WERI-Rb-1 (cell line): ENCODE results near the gene ADARB2.

Source experiments
- DNase-seq: peaks from one replicate; pipeline ENCODE4 v3.0.0-alpha.2; 2020
- H3K27ac ChIP-seq: fragments of 250-450 bp; sonication (Bioruptor Pico); 2 replicates; pipeline ENCODE4 v1.5.1; 2020; ENCODE audit warnings: mild to moderate bottlenecking, moderate library complexity
- H3K27me3 ChIP-seq: fragments of 250-450 bp; sonication (Bioruptor Pico); 2 replicates; pipeline ENCODE4 v1.5.1; 2021; ENCODE audit warnings: mild to moderate bottlenecking, low read depth, moderate library complexity; ENCODE audit not compliant: insufficient read depth, severe bottlenecking
- H3K36me3 ChIP-seq: fragments of 250-450 bp; sonication (Bioruptor Pico); 2 replicates; pipeline ENCODE4 v1.5.1; 2020; ENCODE audit warnings: mild to moderate bottlenecking, moderate library complexity
- H3K4me3 ChIP-seq: 2 replicates; pipeline ENCODE4 v1.5.1; 2011; ENCODE audit warnings: low read depth, mild to moderate bottlenecking, control low read depth, low read length
- H3K9me3 ChIP-seq: fragments of 250-450 bp; sonication (Bioruptor Pico); 2 replicates; pipeline ENCODE4 v1.5.1; 2021; ENCODE audit warnings: mild to moderate bottlenecking, moderate library complexity; ENCODE audit not compliant: severe bottlenecking
- CTCF ChIP-seq: IDR thresholded peaks from 2 replicates; pipeline ENCODE4 v1.5.1; 2011; ENCODE audit warnings: low read depth, mild to moderate bottlenecking, control low read depth, inconsistent platforms, low read length

Gene ADARB2

GRCh38 chr10:1152386-1153250, 584.7 kb downstream of the ADARB2 start:
- Histone ChIP-seq H3K36me3 (no peaks in the 10 kb centered on the region), H3K9me3 (no peaks in the 10 kb centered on the region), H3K27ac (no peak overlapping the region), H3K4me3 (no peak overlapping the region), H3K27me3 (no peaks in the 10 kb centered on the region)
- TF ChIP-seq CTCF: no peak
- no peak for DNase-seq

GRCh38 chr10:1151076-1152033, 586.0 kb downstream of the ADARB2 start:
- H3K36me3 ChIP-seq: no peaks in the 10 kb centered on the region
- no peak overlapping the region for H3K4me3 ChIP-seq
- DNase-seq: no peak
- H3K27me3 ChIP-seq: no peaks in the 10 kb centered on the region
- H3K9me3 ChIP-seq: no peaks in the 10 kb centered on the region
- no peak for TF ChIP-seq CTCF
- H3K27ac ChIP-seq: no peak overlapping the region

GRCh38 chr10:1150638-1150955, 586.7 kb downstream of the ADARB2 start:
- Histone ChIP-seq H3K27ac (no peak overlapping the region), H3K27me3 (no peaks in the 10 kb centered on the region), H3K4me3 (no peak overlapping the region), H3K36me3 (no peaks in the 10 kb centered on the region), H3K9me3 (no peaks in the 10 kb centered on the region)
- no peak for TF ChIP-seq CTCF
- DNase-seq: no peak

GRCh38 chr10:1149793-1150637, 587.3 kb downstream of the ADARB2 start:
- Histone ChIP-seq H3K27me3 (no peaks in the 10 kb centered on the region), H3K9me3 (no peaks in the 10 kb centered on the region), H3K36me3 (no peaks in the 10 kb centered on the region), H3K4me3 (no peak overlapping the region), H3K27ac (no peak overlapping the region)
- DNase-seq: no peak
- TF ChIP-seq CTCF: no peak

- no peaks in the 10 kb centered on the region for H3K27me3 ChIP-seq
- TF ChIP-seq CTCF: no peak
- no peak for DNase-seq
- no peak overlapping the region for H3K4me3 ChIP-seq
- H3K27ac ChIP-seq: no peak overlapping the region
- H3K9me3 ChIP-seq: no peaks in the 10 kb centered on the region
- H3K36me3 ChIP-seq: no peaks in the 10 kb centered on the region
Observed at GRCh38 chr10:1148855-1149605, 588.3 kb downstream of the ADARB2 start.
